ENCODE measurements around the gene SHANK1.

SHANK1 gene

DNA sequence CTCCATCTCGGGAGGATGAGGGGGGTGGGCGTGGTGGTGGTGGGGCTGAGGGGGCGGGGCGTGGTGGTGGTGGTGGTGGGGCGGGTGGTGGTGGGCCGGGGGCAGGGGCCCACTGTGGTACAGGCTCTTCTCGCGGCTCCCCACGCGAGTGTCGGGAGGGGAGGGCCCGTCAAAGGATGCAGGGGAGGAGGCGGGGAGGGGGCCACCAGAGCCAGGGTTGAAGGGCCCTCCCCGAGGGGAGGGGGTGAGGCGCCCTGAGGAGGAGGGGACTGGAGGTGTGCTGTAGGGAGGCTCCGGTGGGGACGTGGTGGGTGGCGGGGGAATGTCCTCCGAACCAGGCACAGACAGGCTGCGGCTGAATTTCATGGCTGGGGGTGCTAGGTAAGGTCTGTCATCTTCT, 50.7 kb downstream of the SHANK1 start:
- Histone ChIP-seq H3K9ac (ENCODE audit: low read length) (no peak overlapping the region), H3K9me3 (ENCODE audit: insufficient read depth, low read length) (no peaks in the 10 kb centered on the region), H3F3A (ENCODE audit: insufficient read depth) (no peaks in the 10 kb centered on the region), H3K27me3 (ENCODE audit: low read length) (no peaks in the 10 kb centered on the region), H3K4me3 (ENCODE audit: insufficient read depth, low read length, poor library complexity, severe bottlenecking) (no peak overlapping the region), H4K20me1 (ENCODE audit: low read depth, low read length) (no peaks in the 10 kb centered on the region), H3K79me2 (ENCODE audit: insufficient read depth, low read length) (no peaks in the 10 kb centered on the region), H3K4me2 (ENCODE audit: low read depth, low read length, poor library complexity, severe bottlenecking) (no peak overlapping the region), H2AFZ (ENCODE audit: low read depth, low read length, severe bottlenecking) (no peak overlapping the region), H3K9me2 (replicated peaks; ENCODE audit: insufficient read depth, low read length) (no peaks in the 10 kb centered on the region), H3K27ac (ENCODE audit: low read depth, low read length) (no peak overlapping the region), H3K36me3 (ENCODE audit: low read length) (no peaks in the 10 kb centered on the region)
- TF ChIP-seq, protein P1, sequence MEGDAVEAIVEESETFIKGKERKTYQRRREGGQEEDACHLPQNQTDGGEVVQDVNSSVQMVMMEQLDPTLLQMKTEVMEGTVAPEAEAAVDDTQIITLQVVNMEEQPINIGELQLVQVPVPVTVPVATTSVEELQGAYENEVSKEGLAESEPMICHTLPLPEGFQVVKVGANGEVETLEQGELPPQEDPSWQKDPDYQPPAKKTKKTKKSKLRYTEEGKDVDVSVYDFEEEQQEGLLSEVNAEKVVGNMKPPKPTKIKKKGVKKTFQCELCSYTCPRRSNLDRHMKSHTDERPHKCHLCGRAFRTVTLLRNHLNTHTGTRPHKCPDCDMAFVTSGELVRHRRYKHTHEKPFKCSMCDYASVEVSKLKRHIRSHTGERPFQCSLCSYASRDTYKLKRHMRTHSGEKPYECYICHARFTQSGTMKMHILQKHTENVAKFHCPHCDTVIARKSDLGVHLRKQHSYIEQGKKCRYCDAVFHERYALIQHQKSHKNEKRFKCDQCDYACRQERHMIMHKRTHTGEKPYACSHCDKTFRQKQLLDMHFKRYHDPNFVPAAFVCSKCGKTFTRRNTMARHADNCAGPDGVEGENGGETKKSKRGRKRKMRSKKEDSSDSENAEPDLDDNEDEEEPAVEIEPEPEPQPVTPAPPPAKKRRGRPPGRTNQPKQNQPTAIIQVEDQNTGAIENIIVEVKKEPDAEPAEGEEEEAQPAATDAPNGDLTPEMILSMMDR (IDR thresholded peaks at IDR 0.05; ENCODE audit: insufficient read depth, low read length, poor library complexity, severe bottlenecking), result no peak
- no peak for TF ChIP-seq EZH2phosphoT487 (conservative IDR thresholded peaks at IDR 0.05; ENCODE audit: low read length)

DNA sequence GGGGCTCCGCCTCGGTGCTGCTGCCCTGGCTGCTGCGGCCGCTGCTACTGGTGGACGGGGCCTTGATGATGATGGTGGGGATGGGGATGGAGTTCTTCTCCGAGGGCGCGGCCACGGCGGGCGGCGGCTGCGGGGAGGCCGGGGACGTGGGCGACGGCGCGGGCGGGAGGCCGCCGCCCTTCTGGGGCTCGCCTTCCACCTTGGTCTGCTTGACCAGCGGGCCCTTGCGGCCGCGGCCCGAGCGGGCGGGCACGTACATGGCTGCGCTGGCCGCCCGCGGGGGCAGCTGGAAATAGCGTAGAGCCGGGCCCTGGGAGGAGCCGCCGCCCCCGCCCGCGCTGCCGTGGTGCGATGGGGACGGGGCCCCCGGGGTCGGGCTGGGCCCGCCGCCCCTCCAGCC, 51.2 kb downstream of the SHANK1 start:
- Histone ChIP-seq H3K36me3 (ENCODE audit: low read length) (no peaks in the 10 kb centered on the region), H3K4me3 (ENCODE audit: insufficient read depth, low read length, poor library complexity, severe bottlenecking) (no peak overlapping the region), H3K27ac (ENCODE audit: low read depth, low read length) (no peak overlapping the region), H3K79me2 (ENCODE audit: insufficient read depth, low read length) (no peaks in the 10 kb centered on the region), H4K20me1 (ENCODE audit: low read depth, low read length) (no peaks in the 10 kb centered on the region), H3K9ac (ENCODE audit: low read length) (no peak overlapping the region), H3K27me3 (ENCODE audit: low read length) (no peaks in the 10 kb centered on the region), H2AFZ (ENCODE audit: low read depth, low read length, severe bottlenecking) (no peak overlapping the region), H3K9me3 (ENCODE audit: insufficient read depth, low read length) (no peaks in the 10 kb centered on the region), H3K4me2 (ENCODE audit: low read depth, low read length, poor library complexity, severe bottlenecking) (no peak overlapping the region), H3K9me2 (replicated peaks; ENCODE audit: insufficient read depth, low read length) (no peaks in the 10 kb centered on the region), H3F3A (ENCODE audit: insufficient read depth) (no peaks in the 10 kb centered on the region)
- no peak for TF ChIP-seq EZH2phosphoT487 (conservative IDR thresholded peaks at IDR 0.05; ENCODE audit: low read length)
- TF ChIP-seq, protein P1 (IDR thresholded peaks at IDR 0.05; ENCODE audit: insufficient read depth, low read length, poor library complexity, severe bottlenecking), result no peak

DNA sequence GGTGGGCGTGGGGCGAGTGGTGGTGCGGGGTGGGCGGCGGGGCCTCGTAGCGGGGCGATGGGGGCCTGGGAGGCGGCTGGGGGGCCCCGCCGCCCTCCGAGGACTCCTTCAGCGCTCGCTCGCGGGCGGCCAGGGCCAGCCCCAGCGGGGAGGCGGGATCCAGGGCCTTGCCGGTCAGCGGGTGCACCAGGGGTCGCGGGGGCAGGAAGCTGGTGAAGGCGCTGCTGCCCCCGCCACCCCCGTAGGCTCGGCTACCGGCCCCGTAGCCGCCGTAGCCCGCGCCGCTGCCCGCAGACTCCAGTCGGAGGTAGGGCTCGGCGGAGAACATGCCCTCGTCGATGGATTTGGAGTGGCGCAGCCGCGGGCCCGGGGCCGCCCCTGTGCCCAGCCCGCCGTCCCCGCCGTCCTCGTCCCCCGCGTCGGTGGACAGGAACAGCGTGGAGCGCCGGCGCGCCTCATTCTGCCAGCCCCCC, 51.8 kb downstream of the SHANK1 start:
- H3K9ac ChIP-seq (ENCODE audit: low read length), result no peak overlapping the region
- H3K27me3 ChIP-seq (ENCODE audit: low read length), result no peaks in the 10 kb centered on the region
- H3K79me2 ChIP-seq (ENCODE audit: insufficient read depth, low read length), result no peaks in the 10 kb centered on the region
- H3K9me3 ChIP-seq (ENCODE audit: insufficient read depth, low read length), result no peaks in the 10 kb centered on the region
- H3K27ac ChIP-seq (ENCODE audit: low read depth, low read length), result no peak overlapping the region
- H3K4me3 ChIP-seq (ENCODE audit: insufficient read depth, low read length, poor library complexity, severe bottlenecking), result no peak overlapping the region
- no peaks in the 10 kb centered on the region for H4K20me1 ChIP-seq (ENCODE audit: low read depth, low read length)
- no peaks in the 10 kb centered on the region for H3F3A ChIP-seq (ENCODE audit: insufficient read depth)
- H3K36me3 ChIP-seq (ENCODE audit: low read length), result no peaks in the 10 kb centered on the region
- TF ChIP-seq EZH2phosphoT487 (conservative IDR thresholded peaks at IDR 0.05; ENCODE audit: low read length), result no peak
- TF ChIP-seq, protein P1 (IDR thresholded peaks at IDR 0.05; ENCODE audit: insufficient read depth, low read length, poor library complexity, severe bottlenecking), result no peak
- no peak overlapping the region for H3K4me2 ChIP-seq (ENCODE audit: low read depth, low read length, poor library complexity, severe bottlenecking)
- H2AFZ ChIP-seq (ENCODE audit: low read depth, low read length, severe bottlenecking), result no peak overlapping the region
- no peaks in the 10 kb centered on the region for H3K9me2 ChIP-seq (replicated peaks; ENCODE audit: insufficient read depth, low read length)

Measured in SU-DHL-6 (cell line).